ENCODE measurements around the gene TMEM234. TPM values are rescaled to one million over a fixed set of nuclear protein-coding genes. Genes with fewer than 3 reads are reported as not detected.

TMEM234 gene
- total RNA-seq, 2 donors from 2014 or later = 7.0 to 10.7 TPM

GRCh38 chr1:32195531-32195930 is 26.6 kb downstream of the TMEM234 start:
- no peaks in the 10 kb centered on the region for H3K9me3 Mint-ChIP-seq
- no peak overlapping the region for H3K27ac Mint-ChIP-seq
- ATAC-seq = no peak
- peaks cover 51 to 58% of the 10 kb centered on the region in 2 donors for H3K36me3 Mint-ChIP-seq
- DNase-seq (ENCODE audit: low spot score in 2 of 2) = no peak

GRCh38 chr1:32194984-32195383 is 27.2 kb downstream of the TMEM234 start:
- Mint-ChIP-seq H3K36me3 (peaks cover 53 to 62% of the 10 kb centered on the region in 2 donors), H3K9me3 (no peaks in the 10 kb centered on the region), H3K27ac (no peak overlapping the region)
- DNase-seq (ENCODE audit: low spot score in 2 of 2) (no peak), ATAC-seq (no peak)

GRCh38 chr1:32192220-32192948 is 29.8 kb downstream of the TMEM234 start:
- Mint-ChIP-seq H3K36me3 (peaks cover 60 to 73% of the 10 kb centered on the region in 2 donors), H3K27ac (peak overlapping the region in 1 of 2 donors; percentile 50), H3K9me3 (no peaks in the 10 kb centered on the region)
- DNase-seq (ENCODE audit: low spot score in 2 of 2) (no peak), ATAC-seq (no peak)

- no peaks in the 10 kb centered on the region for H3K9me3 Mint-ChIP-seq
- H3K27ac Mint-ChIP-seq = peak overlapping the region in 1 of 2 donors; percentile 63
- peaks cover 56 to 63% of the 10 kb centered on the region in 2 donors for H3K36me3 Mint-ChIP-seq
- ATAC-seq (no peak), DNase-seq (ENCODE audit: low spot score in 2 of 2) (no peak)
Measured at GRCh38 chr1:32187850-32188249, 34.3 kb downstream of the TMEM234 start.

GRCh38 chr1:32186491-32186890 is 35.7 kb downstream of the TMEM234 start:
- DNase-seq (ENCODE audit: low spot score in 2 of 2) (no peak), ATAC-seq (no peak)
- Mint-ChIP-seq H3K27ac (peak overlapping the region; percentile 48 to 91), H3K36me3 (peaks cover 45 to 63% of the 10 kb centered on the region in 2 donors), H3K9me3 (no peaks in the 10 kb centered on the region)

GRCh38 chr1:32186077-32186476 is 36.1 kb downstream of the TMEM234 start:
- ATAC-seq (peak; percentile 25 to 48), DNase-seq (ENCODE audit: low spot score in 2 of 2) (no peak)
- H3K9me3 Mint-ChIP-seq = no peaks in the 10 kb centered on the region
- H3K27ac Mint-ChIP-seq = peak overlapping the region; percentile 48 to 91
- peaks cover 45 to 65% of the 10 kb centered on the region in 2 donors for H3K36me3 Mint-ChIP-seq

GRCh38 chr1:32184650-32185049 is 37.5 kb downstream of the TMEM234 start:
- peak overlapping the region; percentile 36 to 83 for H3K27ac Mint-ChIP-seq
- DNase-seq (ENCODE audit: low spot score in 2 of 2) = no peak

GRCh38 chr1:32182060-32182459 is 40.1 kb downstream of the TMEM234 start:
- Mint-ChIP-seq H3K9me3 (no peaks in the 10 kb centered on the region), H3K27ac (peak overlapping the region; percentile 28 to 95), H3K36me3 (peaks cover 36 to 57% of the 10 kb centered on the region in 2 donors)
- ATAC-seq (no peak), DNase-seq (ENCODE audit: low spot score in 2 of 2) (no peak)

More at GRCh38 chr1:32184650-32185049, 37.5 kb downstream of the TMEM234 start:
- peaks cover 50 to 72% of the 10 kb centered on the region in 2 donors for H3K36me3 Mint-ChIP-seq
- no peaks in the 10 kb centered on the region for H3K9me3 Mint-ChIP-seq
- ATAC-seq = no peak

GRCh38 chr1:32181563-32181962 is 40.6 kb downstream of the TMEM234 start:
- Mint-ChIP-seq H3K27ac (peak overlapping the region; percentile 97 to 98), H3K36me3 (peaks cover 34 to 55% of the 10 kb centered on the region in 2 donors), H3K9me3 (no peaks in the 10 kb centered on the region)
- DNase-seq (ENCODE audit: low spot score in 2 of 2) (no peak), ATAC-seq (no peak)

GRCh38 chr1:32181065-32181464 is 41.1 kb downstream of the TMEM234 start:
- H3K9me3 Mint-ChIP-seq = no peaks in the 10 kb centered on the region
- DNase-seq (ENCODE audit: low spot score in 2 of 2) = no peak
- H3K36me3 Mint-ChIP-seq = peaks cover 29 to 50% of the 10 kb centered on the region in 2 donors
- ATAC-seq = no peak
- peak overlapping the region; percentile 97 to 98 for H3K27ac Mint-ChIP-seq

- Mint-ChIP-seq H3K27ac (peak overlapping the region; percentile 97 to 98), H3K9me3 (no peaks in the 10 kb centered on the region), H3K36me3 (peaks cover 27 to 46% of the 10 kb centered on the region in 2 donors)
- ATAC-seq = peak; percentile 17 to 21
- DNase-seq (ENCODE audit: low spot score in 2 of 2) = peak; percentile 39 to 67
Measured at GRCh38 chr1:32180186-32181060, 41.7 kb downstream of the TMEM234 start.

GRCh38 chr1:32179443-32180185 is 42.5 kb downstream of the TMEM234 start, which contains the start of gene TXLNA:
TSS of gene TXLNA (plus strand) at chr1:32179675. CDS start at chr1:32180346, 671 bp downstream.
- peak; percentile 89 to 96 for DNase-seq (ENCODE audit: low spot score in 2 of 2)
- peak; percentile 88 for ATAC-seq
- peak within 1 kb of the TSS; percentile 98 for H3K27ac Mint-ChIP-seq
- H3K9me3 Mint-ChIP-seq = no peaks in the 10 kb centered on the region
- H3K36me3 Mint-ChIP-seq = peaks cover 27 to 41% of the 10 kb centered on the region in 2 donors

- Mint-ChIP-seq H3K27ac (peak overlapping the region; percentile 98), H3K9me3 (no peaks in the 10 kb centered on the region), H3K36me3 (peaks cover 22 to 36% of the 10 kb centered on the region in 2 donors)
- peak in 1 of 2 donors; percentile 23 for DNase-seq (ENCODE audit: low spot score in 2 of 2)
- ATAC-seq = no peak
Measured at GRCh38 chr1:32179193-32179442, 43.0 kb downstream of the TMEM234 start.

- ATAC-seq = no peak
Measured at GRCh38 chr1:32178380-32179192, 43.6 kb downstream of the TMEM234 start.

GRCh38 chr1:32172621-32173245 is 49.4 kb downstream of the TMEM234 start:
- no peak for DNase-seq (ENCODE audit: low spot score in 2 of 2)
- Mint-ChIP-seq H3K27ac (peak overlapping the region in 1 of 2 donors; percentile 67), H3K9me3 (no peaks in the 10 kb centered on the region), H3K36me3 (peaks cover 10 to 33% of the 10 kb centered on the region in 2 donors)
- ATAC-seq = no peak

More at GRCh38 chr1:32178380-32179192, 43.6 kb downstream of the TMEM234 start:
- DNase-seq (ENCODE audit: low spot score in 2 of 2) = no peak
- H3K27ac Mint-ChIP-seq = peak overlapping the region; percentile 98
- no peaks in the 10 kb centered on the region for H3K9me3 Mint-ChIP-seq
- H3K36me3 Mint-ChIP-seq = peaks cover 19 to 31% of the 10 kb centered on the region in 2 donors

Measured in activated naive CD4-positive, alpha-beta T cell treated with anti-CD3 and anti-CD28 coated beads, Interleukin-2, amount 50 U/mL, for 72 hours (primary cell).